K562 (cell line): ENCODE measurements around the gene RABGAP1. TPM values are rescaled to one million over a fixed set of nuclear protein-coding genes. Genes with fewer than 3 reads are reported as not detected.

Experiments used
- ATF1 ChIP-seq, 2 experiments: fragments of 450-650 bp in 1 of 2; IDR thresholded peaks; 2 replicates each; pipeline ENCODE4 v1.6.1; 2016; ENCODE audit warnings: missing compliant biosample characterization in 1 of 2, missing genetic modification characterization in 1 of 2
- BCL6 ChIP-seq: fragments of 250-450 bp; sonication (Bioruptor Pico); IDR thresholded peaks from 2 replicates; pipeline ENCODE4 v1.4.0; 2020
- MAFK ChIP-seq: IDR thresholded peaks from 2 replicates; pipeline ENCODE4 v1.6.1; 2011; ENCODE audit warnings: low read length, improper control_type of control experiment
- MTA3 ChIP-seq: fragments of 450-650 bp; formaldehyde crosslinking; IDR thresholded peaks from 2 replicates; pipeline ENCODE4 v1.6.1; 2017; ENCODE audit warnings: mild to moderate bottlenecking, borderline replicate concordance
- SIN3B ChIP-seq: fragments of 450-650 bp; IDR thresholded peaks from 2 replicates; pipeline ENCODE4 v1.6.1; 2017; ENCODE audit warnings: low read depth, mild to moderate bottlenecking, moderate library complexity
- SP1 ChIP-seq: sonication (generic); formaldehyde crosslinking; IDR thresholded peaks from 2 replicates; pipeline ENCODE4 v1.8.1; 2022; ENCODE audit warnings: mild to moderate bottlenecking, missing genetic modification reagents
- SP2 ChIP-seq: IDR thresholded peaks from 2 replicates; pipeline ENCODE4 v1.6.1; 2011; ENCODE audit warnings: mild to moderate bottlenecking, low read depth, low read length, moderate library complexity; ENCODE audit not compliant: poor library complexity, severe bottlenecking; ENCODE audit errors: extremely low read depth
- SRSF3 ChIP-seq: fragments of 200-400 bp; formaldehyde crosslinking; IDR thresholded peaks from 2 replicates; pipeline ENCODE4 v1.6.1; 2016; ENCODE audit warnings: mild to moderate bottlenecking, low read length, moderate library complexity; ENCODE audit not compliant: insufficient read depth
- STAT5A ChIP-seq: IDR thresholded peaks from 2 replicates; pipeline ENCODE4 v1.6.1; 2012; ENCODE audit warnings: low read length, inconsistent platforms, borderline replicate concordance
- ZNF174 ChIP-seq: fragments of 250-450 bp; sonication (Bioruptor Pico); IDR thresholded peaks from 2 replicates; pipeline ENCODE4 v1.4.0; 2020; ENCODE audit warnings: mild to moderate bottlenecking
- ZNF311 ChIP-seq: fragments of 250-450 bp; sonication (Bioruptor Pico); IDR thresholded peaks from 2 replicates; pipeline ENCODE4 v1.4.0; 2020; ENCODE audit warnings: mild to moderate bottlenecking, moderate library complexity
- ZNF75A ChIP-seq: fragments of 450-650 bp; formaldehyde crosslinking; IDR thresholded peaks from 2 replicates; pipeline ENCODE4 v1.4.0; 2020; ENCODE audit warnings: mild to moderate bottlenecking
- polyA plus RNA-seq, 8 experiments: library from polyadenylated mRNA; depleted of rRNA in 4 of 8; stranded (reverse) in 5 of 8; unstranded in 3 of 8; fragments of >200 nt; fragmentation: Nextera tagmentation in 2 of 8; fragmentation: Illumina TruSeq in 1 of 8; extraction: Ambion mirVana in 2 of 8; extraction: Trizol in 1 of 8; gene quantifications; 2 replicates each; pipeline versions ENCODE4 v1.2.1 to v1.2.3, GENCODE V29; 2011 to 2014; ENCODE audit warnings: inconsistent platforms in 1 of 8, missing spikeins in 1 of 8
- total RNA-seq, 7 experiments: library from RNA; depleted of rRNA in 6 of 7; stranded (reverse); fragments of >200 nt in 6 of 7; fragmentation: Illumina TruSeq in 2 of 7; extraction: Trizol in 2 of 7; gene quantifications; 2 replicates each; pipeline versions ENCODE4 v1.2.1 to v1.2.3, GENCODE V29; 2011 to 2021; ENCODE audit warnings: low replicate concordance in 1 of 7
- TF ChIP-seq, protein P1 (sequence below): sonication (generic); formaldehyde crosslinking; IDR thresholded peaks from 2 replicates; pipeline ENCODE4 v1.8.1; 2023; ENCODE audit warnings: missing genetic modification reagents, mild to moderate bottlenecking, borderline replicate concordance
- TF ChIP-seq, protein P2 (sequence below): fragments of 250-450 bp; sonication (Bioruptor Pico); IDR thresholded peaks from 2 replicates; pipeline ENCODE4 v1.4.0; 2020; ENCODE audit warnings: mild to moderate bottlenecking, moderate library complexity
- TF ChIP-seq, protein P3 (sequence below), 2 experiments: fragments of 450-650 bp in 1 of 2; IDR thresholded peaks; 2 replicates each; pipeline ENCODE4 v1.6.1; 2011 to 2017; ENCODE audit warnings: low read depth in 2 of 2, antibody characterized with exemption in 1 of 2, borderline replicate concordance in 1 of 2, low read length in 1 of 2, mild to moderate bottlenecking in 1 of 2, mixed read lengths in 1 of 2; ENCODE audit not compliant: control insufficient read depth in 1 of 2

RABGAP1 gene
- total and polyA plus RNA-seq, 9 of the 15 experiments (the other 6 are each of a cell fraction or from before 2014, with no cell fraction given), result 1.5 to 22.7 (median 13.1) TPM

DNA sequence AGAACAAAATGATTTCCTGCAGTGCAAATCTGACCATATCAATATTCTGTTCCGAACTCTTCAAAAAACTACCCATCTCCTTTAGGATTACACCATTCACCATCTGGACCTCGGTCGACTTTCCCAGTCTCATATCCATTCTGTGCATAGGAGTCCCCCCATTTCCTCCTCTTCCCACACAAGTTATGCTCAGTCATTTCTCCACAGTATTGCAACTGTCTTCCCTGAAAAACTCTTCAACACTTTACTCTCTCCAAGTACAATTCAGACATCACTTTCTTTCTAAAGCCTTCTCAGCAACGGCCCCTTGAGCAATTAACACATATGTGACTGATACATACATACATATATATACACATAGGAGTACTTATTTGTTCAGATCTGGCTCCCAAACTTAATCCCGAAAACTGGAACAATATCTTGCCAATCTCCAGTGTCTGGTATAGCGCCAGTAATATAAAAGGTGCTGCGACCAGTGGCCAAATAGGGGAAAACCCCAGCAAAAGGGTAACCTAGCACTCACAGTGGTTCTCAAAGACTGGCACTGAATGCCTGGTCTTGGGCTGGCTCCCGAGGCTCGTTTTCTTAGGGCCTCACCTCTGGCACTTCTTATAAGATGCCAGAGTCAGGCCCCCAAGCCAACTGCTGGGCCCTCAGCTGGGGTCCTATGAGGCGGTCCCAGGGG lies 10.1 kb upstream of the RABGAP1 start (continued):
- TF ChIP-seq ZNF174 (no peak), STAT5A (no peak), SIN3B (no peak), BCL6 (CRISPR knock-in tag) (no peak), SP2 (no peak), ATF1 (CRISPR knock-in tag; IDR thresholded peaks at IDR 0.05) (no peak), ATF1 (tag; IDR thresholded peaks at IDR 0.05) (no peak), ZNF75A (CRISPR knock-in tag) (no peak), SRSF3 (no peak), MTA3 (no peak), ZNF311 (CRISPR knock-in tag) (no peak), MAFK (no peak), SP1 (CRISPR knock-in tag) (no peak)
- TF ChIP-seq, protein P1, sequence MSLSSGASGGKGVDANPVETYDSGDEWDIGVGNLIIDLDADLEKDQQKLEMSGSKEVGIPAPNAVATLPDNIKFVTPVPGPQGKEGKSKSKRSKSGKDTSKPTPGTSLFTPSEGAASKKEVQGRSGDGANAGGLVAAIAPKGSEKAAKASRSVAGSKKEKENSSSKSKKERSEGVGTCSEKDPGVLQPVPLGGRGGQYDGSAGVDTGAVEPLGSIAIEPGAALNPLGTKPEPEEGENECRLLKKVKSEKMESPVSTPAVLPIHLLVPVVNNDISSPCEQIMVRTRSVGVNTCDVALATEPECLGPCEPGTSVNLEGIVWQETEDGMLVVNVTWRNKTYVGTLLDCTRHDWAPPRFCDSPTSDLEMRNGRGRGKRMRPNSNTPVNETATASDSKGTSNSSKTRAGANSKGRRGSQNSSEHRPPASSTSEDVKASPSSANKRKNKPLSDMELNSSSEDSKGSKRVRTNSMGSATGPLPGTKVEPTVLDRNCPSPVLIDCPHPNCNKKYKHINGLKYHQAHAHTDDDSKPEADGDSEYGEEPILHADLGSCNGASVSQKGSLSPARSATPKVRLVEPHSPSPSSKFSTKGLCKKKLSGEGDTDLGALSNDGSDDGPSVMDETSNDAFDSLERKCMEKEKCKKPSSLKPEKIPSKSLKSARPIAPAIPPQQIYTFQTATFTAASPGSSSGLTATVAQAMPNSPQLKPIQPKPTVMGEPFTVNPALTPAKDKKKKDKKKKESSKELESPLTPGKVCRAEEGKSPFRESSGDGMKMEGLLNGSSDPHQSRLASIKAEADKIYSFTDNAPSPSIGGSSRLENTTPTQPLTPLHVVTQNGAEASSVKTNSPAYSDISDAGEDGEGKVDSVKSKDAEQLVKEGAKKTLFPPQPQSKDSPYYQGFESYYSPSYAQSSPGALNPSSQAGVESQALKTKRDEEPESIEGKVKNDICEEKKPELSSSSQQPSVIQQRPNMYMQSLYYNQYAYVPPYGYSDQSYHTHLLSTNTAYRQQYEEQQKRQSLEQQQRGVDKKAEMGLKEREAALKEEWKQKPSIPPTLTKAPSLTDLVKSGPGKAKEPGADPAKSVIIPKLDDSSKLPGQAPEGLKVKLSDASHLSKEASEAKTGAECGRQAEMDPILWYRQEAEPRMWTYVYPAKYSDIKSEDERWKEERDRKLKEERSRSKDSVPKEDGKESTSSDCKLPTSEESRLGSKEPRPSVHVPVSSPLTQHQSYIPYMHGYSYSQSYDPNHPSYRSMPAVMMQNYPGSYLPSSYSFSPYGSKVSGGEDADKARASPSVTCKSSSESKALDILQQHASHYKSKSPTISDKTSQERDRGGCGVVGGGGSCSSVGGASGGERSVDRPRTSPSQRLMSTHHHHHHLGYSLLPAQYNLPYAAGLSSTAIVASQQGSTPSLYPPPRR (CRISPR knock-in tag), result no peak
- TF ChIP-seq, protein P2, sequence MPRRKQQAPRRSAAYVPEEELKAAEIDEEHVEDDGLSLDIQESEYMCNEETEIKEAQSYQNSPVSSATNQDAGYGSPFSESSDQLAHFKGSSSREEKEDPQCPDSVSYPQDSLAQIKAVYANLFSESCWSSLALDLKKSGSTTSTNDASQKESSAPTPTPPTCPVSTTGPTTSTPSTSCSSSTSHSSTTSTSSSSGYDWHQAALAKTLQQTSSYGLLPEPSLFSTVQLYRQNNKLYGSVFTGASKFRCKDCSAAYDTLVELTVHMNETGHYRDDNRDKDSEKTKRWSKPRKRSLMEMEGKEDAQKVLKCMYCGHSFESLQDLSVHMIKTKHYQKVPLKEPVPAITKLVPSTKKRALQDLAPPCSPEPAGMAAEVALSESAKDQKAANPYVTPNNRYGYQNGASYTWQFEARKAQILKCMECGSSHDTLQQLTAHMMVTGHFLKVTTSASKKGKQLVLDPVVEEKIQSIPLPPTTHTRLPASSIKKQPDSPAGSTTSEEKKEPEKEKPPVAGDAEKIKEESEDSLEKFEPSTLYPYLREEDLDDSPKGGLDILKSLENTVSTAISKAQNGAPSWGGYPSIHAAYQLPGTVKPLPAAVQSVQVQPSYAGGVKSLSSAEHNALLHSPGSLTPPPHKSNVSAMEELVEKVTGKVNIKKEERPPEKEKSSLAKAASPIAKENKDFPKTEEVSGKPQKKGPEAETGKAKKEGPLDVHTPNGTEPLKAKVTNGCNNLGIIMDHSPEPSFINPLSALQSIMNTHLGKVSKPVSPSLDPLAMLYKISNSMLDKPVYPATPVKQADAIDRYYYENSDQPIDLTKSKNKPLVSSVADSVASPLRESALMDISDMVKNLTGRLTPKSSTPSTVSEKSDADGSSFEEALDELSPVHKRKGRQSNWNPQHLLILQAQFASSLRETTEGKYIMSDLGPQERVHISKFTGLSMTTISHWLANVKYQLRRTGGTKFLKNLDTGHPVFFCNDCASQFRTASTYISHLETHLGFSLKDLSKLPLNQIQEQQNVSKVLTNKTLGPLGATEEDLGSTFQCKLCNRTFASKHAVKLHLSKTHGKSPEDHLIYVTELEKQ (CRISPR knock-in tag), result no peak
- TF ChIP-seq, protein P3, sequence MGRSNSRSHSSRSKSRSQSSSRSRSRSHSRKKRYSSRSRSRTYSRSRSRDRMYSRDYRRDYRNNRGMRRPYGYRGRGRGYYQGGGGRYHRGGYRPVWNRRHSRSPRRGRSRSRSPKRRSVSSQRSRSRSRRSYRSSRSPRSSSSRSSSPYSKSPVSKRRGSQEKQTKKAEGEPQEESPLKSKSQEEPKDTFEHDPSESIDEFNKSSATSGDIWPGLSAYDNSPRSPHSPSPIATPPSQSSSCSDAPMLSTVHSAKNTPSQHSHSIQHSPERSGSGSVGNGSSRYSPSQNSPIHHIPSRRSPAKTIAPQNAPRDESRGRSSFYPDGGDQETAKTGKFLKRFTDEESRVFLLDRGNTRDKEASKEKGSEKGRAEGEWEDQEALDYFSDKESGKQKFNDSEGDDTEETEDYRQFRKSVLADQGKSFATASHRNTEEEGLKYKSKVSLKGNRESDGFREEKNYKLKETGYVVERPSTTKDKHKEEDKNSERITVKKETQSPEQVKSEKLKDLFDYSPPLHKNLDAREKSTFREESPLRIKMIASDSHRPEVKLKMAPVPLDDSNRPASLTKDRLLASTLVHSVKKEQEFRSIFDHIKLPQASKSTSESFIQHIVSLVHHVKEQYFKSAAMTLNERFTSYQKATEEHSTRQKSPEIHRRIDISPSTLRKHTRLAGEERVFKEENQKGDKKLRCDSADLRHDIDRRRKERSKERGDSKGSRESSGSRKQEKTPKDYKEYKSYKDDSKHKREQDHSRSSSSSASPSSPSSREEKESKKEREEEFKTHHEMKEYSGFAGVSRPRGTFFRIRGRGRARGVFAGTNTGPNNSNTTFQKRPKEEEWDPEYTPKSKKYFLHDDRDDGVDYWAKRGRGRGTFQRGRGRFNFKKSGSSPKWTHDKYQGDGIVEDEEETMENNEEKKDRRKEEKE (IDR thresholded peaks at IDR 0.05; ENCODE audit: borderline replicate concordance in 1 of 2, control insufficient read depth in 1 of 2, low read depth in 2 of 2, low read length in 1 of 2), result no peak
